ENCODE data around the gene BTBD3. TPM values are rescaled to one million over a fixed set of nuclear protein-coding genes. Genes with fewer than 3 reads are reported as not detected.

Gene BTBD3
- total RNA-seq, 4 donors from 2014 or later, result 36.0 to 37.6 (median 36.6) TPM

DNA sequence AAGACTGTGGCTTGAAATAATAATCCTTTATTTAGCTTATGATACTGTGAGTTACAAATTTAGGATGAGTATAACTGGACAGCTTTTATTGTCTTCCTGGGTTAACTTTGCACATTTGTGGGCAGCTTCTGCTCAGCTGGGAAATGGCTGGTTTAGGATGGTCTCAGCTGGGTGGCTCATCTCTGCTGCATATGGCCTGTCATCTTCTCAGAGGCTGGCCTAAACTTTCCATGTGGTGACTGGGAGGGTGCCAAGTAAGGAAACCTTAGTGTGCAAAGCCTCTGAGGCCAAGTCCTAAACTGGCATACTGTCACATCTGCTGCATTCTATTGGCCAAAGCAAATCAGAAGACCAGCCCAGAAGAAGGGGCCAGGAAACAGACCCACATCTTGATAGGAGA lies 40.2 kb downstream of the BTBD3 start:
- intact Hi-C loops (cut with DNase I; ENCODE audit: low total_unique reads), result no loop called here
- DNase-seq (ENCODE audit: low spot score in 2 of 2), result no peak
- TF ChIP-seq, protein P1, sequence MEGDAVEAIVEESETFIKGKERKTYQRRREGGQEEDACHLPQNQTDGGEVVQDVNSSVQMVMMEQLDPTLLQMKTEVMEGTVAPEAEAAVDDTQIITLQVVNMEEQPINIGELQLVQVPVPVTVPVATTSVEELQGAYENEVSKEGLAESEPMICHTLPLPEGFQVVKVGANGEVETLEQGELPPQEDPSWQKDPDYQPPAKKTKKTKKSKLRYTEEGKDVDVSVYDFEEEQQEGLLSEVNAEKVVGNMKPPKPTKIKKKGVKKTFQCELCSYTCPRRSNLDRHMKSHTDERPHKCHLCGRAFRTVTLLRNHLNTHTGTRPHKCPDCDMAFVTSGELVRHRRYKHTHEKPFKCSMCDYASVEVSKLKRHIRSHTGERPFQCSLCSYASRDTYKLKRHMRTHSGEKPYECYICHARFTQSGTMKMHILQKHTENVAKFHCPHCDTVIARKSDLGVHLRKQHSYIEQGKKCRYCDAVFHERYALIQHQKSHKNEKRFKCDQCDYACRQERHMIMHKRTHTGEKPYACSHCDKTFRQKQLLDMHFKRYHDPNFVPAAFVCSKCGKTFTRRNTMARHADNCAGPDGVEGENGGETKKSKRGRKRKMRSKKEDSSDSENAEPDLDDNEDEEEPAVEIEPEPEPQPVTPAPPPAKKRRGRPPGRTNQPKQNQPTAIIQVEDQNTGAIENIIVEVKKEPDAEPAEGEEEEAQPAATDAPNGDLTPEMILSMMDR (IDR thresholded peaks at IDR 0.05), result no peak
- no peak for TF ChIP-seq POLR2A (IDR thresholded peaks at IDR 0.05)

DNA sequence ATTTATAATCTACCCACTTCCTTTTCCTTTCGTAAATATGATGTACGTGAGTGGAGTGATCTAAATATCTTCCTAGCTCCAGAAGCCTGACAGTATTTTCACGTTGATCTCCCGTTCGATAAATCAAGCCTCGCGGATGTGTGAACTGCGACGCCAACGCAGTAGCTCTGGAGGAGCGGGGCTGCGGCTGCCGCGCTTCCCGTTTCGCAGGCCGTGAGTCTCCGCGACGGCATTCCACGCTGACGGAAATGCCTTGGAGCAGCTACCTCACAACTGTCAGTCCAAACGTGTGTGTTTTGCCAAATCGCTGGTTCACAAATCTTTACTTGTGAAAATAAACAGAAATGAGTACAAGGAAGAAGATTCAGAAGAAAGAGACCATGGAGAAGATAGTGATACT lies 41.2 kb downstream of the BTBD3 start:
- DNase-seq (ENCODE audit: low spot score in 2 of 2), result no peak
- WGBS, 2 donors, result 73 to 76% methylated on average over 24 of the region's 24 CpGs
- TF ChIP-seq, protein P1 (IDR thresholded peaks at IDR 0.05), result no peak
- TF ChIP-seq POLR2A (IDR thresholded peaks at IDR 0.05), result no peak
- intact Hi-C loops (cut with DNase I; ENCODE audit: low total_unique reads), result no loop called here
- no peak overlapping the region for H3K4me3 ChIP-seq (ENCODE audit: low read depth, poor library complexity, severe bottlenecking)

More for the DNA sequence above, 40.2 kb downstream of the BTBD3 start:
- H3K4me3 ChIP-seq (ENCODE audit: low read depth, poor library complexity, severe bottlenecking), result no peak overlapping the region

DNA sequence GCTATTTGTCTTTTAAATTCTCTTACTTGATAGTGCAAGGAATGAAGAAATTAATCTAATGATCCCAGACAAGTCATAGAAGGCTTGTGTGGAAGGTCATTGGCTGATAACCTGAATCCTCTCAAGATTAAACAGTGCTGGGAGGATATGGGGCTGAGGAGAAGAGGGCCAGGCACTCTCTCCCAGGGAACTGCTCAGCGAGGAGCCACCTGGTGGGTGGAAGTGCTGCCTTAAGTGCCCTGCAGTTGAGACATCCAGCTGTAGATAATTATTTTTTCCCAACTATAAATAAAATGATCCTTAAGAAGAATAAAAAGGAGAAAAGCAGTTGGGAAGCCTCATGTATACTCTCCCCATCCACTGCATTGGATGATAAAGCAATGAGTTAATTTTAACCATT lies 47.9 kb downstream of the BTBD3 start:
- TF ChIP-seq, protein P1 (IDR thresholded peaks at IDR 0.05), result no peak
- TF ChIP-seq POLR2A (IDR thresholded peaks at IDR 0.05), result no peak
- WGBS, 2 donors, result 76 to 90% methylated on average over 1 of the region's 1 CpG
- no peak overlapping the region for H3K4me3 ChIP-seq (ENCODE audit: low read depth, poor library complexity, severe bottlenecking)
- no peak for DNase-seq (ENCODE audit: low spot score in 2 of 2)
- intact Hi-C loops (cut with DNase I; ENCODE audit: low total_unique reads), result no loop called here

DNA sequence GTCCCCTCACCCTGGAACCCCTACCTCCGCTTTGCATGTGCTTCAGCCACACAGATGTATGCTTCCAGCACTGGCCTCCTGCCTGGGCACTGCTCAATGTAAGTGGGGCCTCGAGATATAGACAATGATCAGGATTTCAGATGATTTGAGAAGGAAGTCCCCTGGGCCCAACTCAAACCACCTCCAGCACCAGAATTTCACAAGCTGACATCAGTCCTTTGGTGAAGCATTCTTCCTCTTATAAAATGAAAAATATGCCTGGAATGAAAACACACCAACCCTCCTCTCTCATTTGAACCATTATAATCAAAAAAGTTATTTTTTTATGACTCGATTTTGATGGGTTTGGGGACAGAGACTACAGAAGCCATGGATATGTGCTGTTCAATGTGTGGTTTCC lies 48.5 kb downstream of the BTBD3 start:
- H3K4me3 ChIP-seq (ENCODE audit: low read depth, poor library complexity, severe bottlenecking), result no peak overlapping the region
- TF ChIP-seq POLR2A (IDR thresholded peaks at IDR 0.05), result no peak
- TF ChIP-seq, protein P1 (IDR thresholded peaks at IDR 0.05), result no peak
- DNase-seq (ENCODE audit: low spot score in 2 of 2), result no peak
- intact Hi-C loops (cut with DNase I; ENCODE audit: low total_unique reads), result no loop called here
- 57 to 71% methylated on average over 3 of the region's 3 CpGs for WGBS, 2 donors

DNA sequence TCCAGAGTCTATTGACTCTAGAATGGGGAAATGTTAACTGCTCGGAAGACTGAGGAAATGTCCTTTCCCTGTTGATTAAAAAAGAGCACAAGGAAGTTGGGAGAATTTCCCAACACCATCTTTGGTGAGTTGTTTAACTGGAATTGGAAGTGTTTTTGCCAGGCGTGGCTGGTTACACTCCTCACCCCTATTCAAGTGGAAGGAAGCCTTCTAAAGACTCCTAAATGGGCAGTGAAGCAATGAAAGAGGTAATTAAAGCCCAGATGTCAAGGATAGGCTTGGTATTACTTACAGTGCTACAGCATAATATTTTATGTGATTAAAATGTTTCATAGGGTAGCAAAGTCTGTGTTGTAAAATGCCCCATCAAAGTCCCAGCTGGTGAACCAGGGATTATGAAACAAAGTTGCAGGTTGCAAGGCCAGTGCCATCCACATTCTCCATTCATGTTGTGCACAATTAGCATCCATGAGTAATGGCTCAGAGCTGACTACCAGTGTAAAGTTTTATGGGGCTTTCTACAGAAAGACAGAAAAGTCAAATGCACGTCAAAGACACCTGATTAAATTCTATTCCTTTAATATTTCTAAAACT lies 52.6 kb downstream of the BTBD3 start:
- H3K4me3 ChIP-seq (ENCODE audit: low read depth, poor library complexity, severe bottlenecking), result no peak overlapping the region
- no peak for DNase-seq (ENCODE audit: low spot score in 2 of 2)
- WGBS, 2 donors, result 77% methylated on average over 3 of the region's 3 CpGs
- intact Hi-C loops (cut with DNase I; ENCODE audit: low total_unique reads), result no loop called here
- TF ChIP-seq, protein P1 (IDR thresholded peaks at IDR 0.05), result no peak
- TF ChIP-seq POLR2A (IDR thresholded peaks at IDR 0.05), result no peak

DNA sequence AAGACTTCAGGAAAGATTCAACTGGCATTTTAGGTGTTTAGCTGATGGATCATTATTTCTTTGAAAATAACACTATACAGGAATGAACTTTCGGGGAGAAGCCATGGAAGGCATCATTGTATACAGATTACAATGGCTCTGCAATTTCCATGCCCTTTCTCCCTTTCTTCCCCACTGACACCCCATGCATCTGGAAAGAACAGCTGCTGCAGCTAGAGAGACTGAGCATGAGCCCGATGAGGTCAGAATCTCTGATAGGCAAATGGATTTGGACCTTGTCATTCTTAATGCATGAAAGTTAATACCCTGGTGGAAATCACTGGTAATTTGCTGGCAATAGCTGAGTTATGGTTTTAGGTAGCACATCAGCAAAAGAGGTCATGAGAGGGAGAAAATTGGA lies 54.8 kb downstream of the BTBD3 start:
- TF ChIP-seq, protein P1 (IDR thresholded peaks at IDR 0.05), result no peak
- no peak for TF ChIP-seq POLR2A (IDR thresholded peaks at IDR 0.05)
- intact Hi-C loops (cut with DNase I; ENCODE audit: low total_unique reads), result no loop called here
- WGBS, 2 donors, result 90% methylated on average over 2 of the region's 2 CpGs
- no peak overlapping the region for H3K4me3 ChIP-seq (ENCODE audit: low read depth, poor library complexity, severe bottlenecking)
- DNase-seq (ENCODE audit: low spot score in 2 of 2), result no peak
